HG03280 (cell line): Measurements from ENCODE around the gene JAG1.
"Not testable (repeated sequence)": the region's sequence is repeated elsewhere in the genome, so short reads cannot be mapped to it uniquely, and the experiment has no call there.

Source experiments
- ATAC-seq: cut with Tn5 transposase; IDR thresholded peaks from one replicate; pipeline ENCODE4 v1.9.1; 2021; ENCODE audit warnings: mild to moderate bottlenecking, moderate library complexity; ENCODE audit not compliant: unreplicated experiment

The JAG1 gene

GRCh38 chr20:10617549-10618133 lies 56.2 kb downstream of the JAG1 start:
- ATAC-seq, result not testable (repeated sequence)

- ATAC-seq, result no peak
Observed at GRCh38 chr20:10616212-10616611, 57.6 kb downstream of the JAG1 start.

- ATAC-seq, result no peak
Observed at GRCh38 chr20:10613911-10614310, 59.9 kb downstream of the JAG1 start.

GRCh38 chr20:10613426-10613825 lies 60.4 kb downstream of the JAG1 start:
- ATAC-seq, result not testable (repeated sequence)

GRCh38 chr20:10611357-10611756 lies 62.4 kb downstream of the JAG1 start:
- ATAC-seq, result peak; percentile 69

GRCh38 chr20:10610251-10610650 lies 63.5 kb downstream of the JAG1 start:
- no peak for ATAC-seq

GRCh38 chr20:10609770-10610169 lies 64.0 kb downstream of the JAG1 start:
- ATAC-seq, result no peak

GRCh38 chr20:10609276-10609675 lies 64.5 kb downstream of the JAG1 start:
- ATAC-seq, result no peak

- no peak for ATAC-seq
Observed at GRCh38 chr20:10605547-10606195, 68.1 kb downstream of the JAG1 start.

- ATAC-seq, result no peak
Observed at GRCh38 chr20:10604865-10605440, 68.8 kb downstream of the JAG1 start.

GRCh38 chr20:10603971-10604864 lies 69.6 kb downstream of the JAG1 start:
- ATAC-seq, result no peak

- no peak for ATAC-seq
Observed at GRCh38 chr20:10603378-10603777, 70.4 kb downstream of the JAG1 start.

- no peak for ATAC-seq
Observed at GRCh38 chr20:10602221-10602871, 71.5 kb downstream of the JAG1 start.

- no peak for ATAC-seq
Observed at GRCh38 chr20:10597637-10598036, 76.2 kb downstream of the JAG1 start.

GRCh38 chr20:10596710-10597121 lies 77.1 kb downstream of the JAG1 start:
- ATAC-seq, result no peak

- ATAC-seq, result no peak
Observed at GRCh38 chr20:10595985-10596384, 77.8 kb downstream of the JAG1 start.

- ATAC-seq, result no peak
Observed at GRCh38 chr20:10595266-10595665, 78.5 kb downstream of the JAG1 start.

- ATAC-seq, result no peak
Observed at GRCh38 chr20:10594296-10594868, 79.4 kb downstream of the JAG1 start.

- ATAC-seq, result no peak
Observed at GRCh38 chr20:10591946-10592521, 81.8 kb downstream of the JAG1 start.

GRCh38 chr20:10590950-10591671 lies 82.7 kb downstream of the JAG1 start:
- ATAC-seq, result no peak
